ENCODE results near the gene TTC28.

DNA sequence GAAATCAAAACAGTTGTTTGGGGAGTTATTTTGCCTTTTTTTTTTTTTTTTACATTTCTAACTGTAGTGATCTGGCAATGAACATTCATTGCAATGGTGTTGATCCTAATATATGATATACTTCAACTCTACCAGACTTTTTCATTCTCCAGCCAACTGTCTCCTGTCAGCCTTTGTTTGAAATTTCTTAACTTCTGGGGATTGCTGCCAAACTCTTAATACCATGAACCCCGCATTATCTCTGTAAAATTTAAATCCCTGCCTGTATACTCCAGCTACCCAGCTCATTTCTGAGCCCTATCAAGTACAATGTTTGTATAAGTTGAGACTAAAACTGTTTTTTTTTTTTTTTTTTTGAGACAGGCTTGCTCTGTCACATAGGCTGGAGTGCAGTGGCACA is 280.7 kb downstream of the TTC28 start:
- TF ChIP-seq POLR2A (IDR thresholded peaks at IDR 0.05) (no peak), CTCF (IDR thresholded peaks at IDR 0.05) (no peak)

Data from uterus (tissue), 2 donors.